ENCODE results near the gene PIP4P1.
A peak's percentile ranks its signal among the peaks of the same experiment; 100 is the strongest.

PIP4P1 gene

GRCh38 chr14:20435582-20436362 lies 25.5 kb downstream of the PIP4P1 start, which contains the start of gene KLHL33:
KLHL33 (minus strand) TSS chr14:20436166; CDS start chr14:20435811, 355 bp downstream.
- DNase-seq (ENCODE audit: low spot score) = no peak

GRCh38 chr14:20434701-20435581 lies 26.3 kb downstream of the PIP4P1 start:
- DNase-seq (ENCODE audit: low spot score) = peak; percentile 81

- DNase-seq (ENCODE audit: low spot score) = peak; percentile 59
These were observed 31.2 kb downstream of the PIP4P1 start for GRCh38 chr14:20429801-20430669.

DNA sequence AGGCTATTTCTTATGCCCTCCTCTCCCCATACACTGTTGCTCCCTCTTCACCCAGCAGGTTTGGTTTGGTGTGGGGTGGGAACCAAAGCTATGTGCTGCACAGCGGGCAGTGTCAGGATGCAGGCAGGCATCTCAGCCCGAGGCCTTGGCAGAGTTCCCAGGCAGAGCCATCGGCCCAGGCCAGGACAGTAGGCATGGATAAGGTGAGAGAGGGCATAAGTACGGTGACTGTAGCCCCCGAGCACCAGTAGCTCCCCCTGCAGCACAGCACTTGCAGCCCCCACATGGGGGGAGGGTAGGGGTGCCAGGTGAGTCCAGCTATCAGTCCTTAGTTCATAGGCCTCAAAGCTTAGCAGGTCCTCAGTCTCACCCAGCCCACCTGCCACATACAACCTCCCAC lies 32.4 kb downstream of the PIP4P1 start:
- no peak for DNase-seq (ENCODE audit: low spot score)

DNA sequence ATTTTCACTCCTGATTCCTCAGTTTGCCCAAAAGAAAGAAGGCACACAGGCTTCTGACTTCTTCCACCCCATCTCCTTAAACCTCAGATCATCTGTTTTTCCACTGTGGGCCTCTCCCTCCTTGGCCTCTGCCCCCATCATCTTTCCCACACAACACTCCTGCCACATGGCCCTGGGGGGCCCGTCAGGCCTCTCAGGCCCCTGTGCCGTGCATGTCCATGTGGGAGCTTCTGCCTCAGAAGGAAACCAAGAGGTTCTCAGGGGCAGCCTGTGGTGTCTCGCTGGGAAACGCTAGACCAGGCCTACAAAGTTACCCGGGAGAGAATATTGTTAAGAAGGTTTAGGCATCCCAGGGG lies 33.2 kb downstream of the PIP4P1 start:
- no peak for DNase-seq (ENCODE audit: low spot score)

DNA sequence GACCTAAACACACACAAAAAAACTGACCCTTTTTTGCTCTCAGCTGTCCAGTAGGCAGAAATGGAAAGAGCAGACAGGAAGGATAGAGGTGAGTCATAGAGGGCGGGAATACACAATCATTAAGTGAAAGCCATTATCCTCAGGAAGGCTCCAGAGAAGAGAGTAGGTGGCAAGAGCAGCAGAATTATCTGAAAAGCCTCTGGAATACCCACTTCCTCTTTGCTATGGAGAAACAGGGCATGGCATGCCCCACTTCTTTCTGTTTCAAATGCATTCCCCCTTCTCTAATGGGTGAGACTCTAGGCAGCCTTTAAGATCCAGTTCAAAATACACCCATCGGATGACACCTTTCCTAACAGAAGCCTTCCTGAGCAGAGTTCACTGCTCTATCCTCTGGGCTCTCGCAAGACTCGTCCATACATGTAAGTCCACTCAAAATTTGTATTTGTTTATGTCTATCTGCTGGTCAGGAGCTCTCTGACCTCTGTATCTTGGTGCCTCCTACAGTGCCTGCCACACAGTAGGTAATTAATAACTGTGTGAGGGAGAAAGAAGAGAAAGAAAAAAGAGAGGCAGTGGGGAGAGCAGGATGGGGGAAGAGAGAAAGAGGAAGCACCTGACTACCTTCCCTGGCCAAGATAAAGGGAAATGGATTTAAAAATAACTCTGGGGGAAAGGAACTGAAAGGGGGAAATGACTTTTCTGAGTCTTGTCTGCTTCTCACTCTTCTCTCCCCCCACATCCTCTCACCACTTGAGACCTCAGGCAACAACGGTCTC lies 33.8 kb downstream of the PIP4P1 start:
- DNase-seq (ENCODE audit: low spot score) = peak; percentile 54

DNA sequence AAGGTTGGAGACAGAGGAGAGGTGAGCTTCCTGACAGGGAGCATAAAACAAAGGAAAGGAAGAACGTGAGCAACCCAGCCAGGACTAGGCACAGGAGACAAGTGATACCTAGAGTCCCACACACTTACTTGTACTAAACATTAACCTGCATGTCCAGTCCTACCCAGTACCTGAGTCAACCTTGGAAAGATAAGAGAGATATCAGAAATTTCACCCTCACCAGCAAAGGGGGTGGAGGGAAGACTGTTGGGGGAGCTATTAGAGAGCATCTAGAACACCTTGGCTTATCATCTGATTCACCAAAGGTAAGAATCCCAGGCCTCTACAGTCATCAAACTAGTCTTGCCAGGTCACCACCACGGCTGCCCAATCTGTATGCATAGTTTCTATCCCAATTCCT lies 36.4 kb downstream of the PIP4P1 start:
- no peak for DNase-seq (ENCODE audit: low spot score)

DNA sequence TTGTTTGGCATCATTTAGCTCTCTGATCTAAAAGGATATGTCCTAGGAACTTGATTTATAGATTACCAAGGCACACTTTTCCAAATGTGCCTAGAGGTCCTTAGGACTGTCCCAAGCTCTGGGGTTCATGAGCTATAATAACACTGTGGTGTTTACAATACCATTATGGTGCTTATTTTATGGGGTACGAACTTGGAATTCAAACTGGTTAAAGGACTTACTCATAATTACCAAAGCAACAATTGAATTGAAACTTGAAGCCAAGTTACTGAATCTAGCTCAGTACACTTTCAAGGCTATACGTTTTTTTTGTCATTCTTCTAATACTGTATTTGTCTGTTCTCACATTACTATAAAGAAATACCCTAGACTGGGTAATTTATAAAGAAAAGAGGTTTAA lies 38.3 kb downstream of the PIP4P1 start:
- DNase-seq (ENCODE audit: low spot score) = no peak

GRCh38 chr14:20421267-20421666 lies 40.0 kb downstream of the PIP4P1 start:
- DNase-seq (ENCODE audit: low spot score) = no peak

- no peak for DNase-seq (ENCODE audit: low spot score)
These were observed 41.8 kb downstream of the PIP4P1 start for GRCh38 chr14:20419419-20419818.

DNA sequence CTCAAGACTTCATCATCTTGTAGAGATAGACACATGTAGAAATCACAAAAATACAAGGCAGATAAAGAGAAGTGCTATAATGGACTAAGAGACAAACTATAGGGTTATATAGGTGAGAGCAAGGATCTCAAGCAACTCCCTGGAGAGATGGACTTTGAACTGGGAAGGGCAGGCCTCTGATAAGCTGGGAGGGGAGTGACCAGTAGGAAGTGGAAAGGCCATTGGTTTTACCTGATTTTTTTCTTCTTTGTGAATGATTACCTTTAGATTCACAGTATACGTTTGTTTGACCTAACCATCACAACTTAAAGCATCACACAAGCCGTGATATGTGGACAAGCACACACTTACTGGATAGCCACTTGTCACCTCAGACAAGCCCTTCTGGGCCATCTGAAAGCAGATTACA lies 42.7 kb downstream of the PIP4P1 start:
- DNase-seq (ENCODE audit: low spot score) = no peak

DNA sequence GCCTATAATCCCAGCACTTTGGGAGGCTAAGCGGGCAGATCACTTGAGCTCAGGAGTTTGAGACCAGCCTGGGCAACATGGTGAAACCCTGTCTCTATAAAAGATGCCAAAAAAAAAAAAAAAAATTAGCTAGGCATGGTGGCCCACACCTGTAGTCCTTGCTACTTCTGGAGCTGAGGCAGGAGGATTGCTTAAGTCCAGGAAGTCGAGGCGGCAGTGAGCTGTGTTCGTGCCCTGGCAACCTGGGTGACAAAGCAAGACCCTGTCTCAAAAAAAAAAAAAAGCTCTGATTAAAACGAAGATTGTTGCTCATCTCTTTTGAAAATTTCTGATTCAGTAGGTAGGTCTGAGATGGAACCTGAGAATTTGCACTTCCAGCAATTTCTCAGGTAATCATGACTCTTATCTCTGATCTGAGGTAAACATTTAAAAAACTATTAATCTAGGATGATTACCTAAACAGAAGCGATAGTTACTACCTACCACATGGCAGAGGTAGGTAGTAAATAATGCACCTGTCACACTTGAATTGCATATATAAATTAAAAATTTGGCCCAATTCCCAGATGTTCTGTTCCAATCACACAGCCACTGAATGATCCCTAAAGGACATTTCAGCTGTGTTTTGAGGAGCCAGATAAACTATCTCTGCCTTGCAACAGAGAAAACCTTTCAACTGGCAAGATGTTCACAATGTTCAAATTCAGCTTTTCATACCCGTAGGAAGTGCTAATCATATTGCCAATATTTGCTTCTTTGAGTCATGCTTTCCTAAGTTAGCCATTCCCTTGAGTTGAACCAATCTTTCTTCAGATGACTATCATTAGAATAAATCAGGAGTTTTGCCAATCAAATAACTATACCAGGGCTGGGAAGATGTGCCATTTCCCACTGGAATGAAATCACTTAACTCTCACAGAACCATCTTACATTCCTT lies 43.7 kb downstream of the PIP4P1 start:
- DNase-seq (ENCODE audit: low spot score) = no peak

GRCh38 chr14:20416223-20416622 lies 45.0 kb downstream of the PIP4P1 start:
- no peak for DNase-seq (ENCODE audit: low spot score)

GRCh38 chr14:20415782-20416206 lies 45.4 kb downstream of the PIP4P1 start:
- DNase-seq (ENCODE audit: low spot score) = peak; percentile 66

DNA sequence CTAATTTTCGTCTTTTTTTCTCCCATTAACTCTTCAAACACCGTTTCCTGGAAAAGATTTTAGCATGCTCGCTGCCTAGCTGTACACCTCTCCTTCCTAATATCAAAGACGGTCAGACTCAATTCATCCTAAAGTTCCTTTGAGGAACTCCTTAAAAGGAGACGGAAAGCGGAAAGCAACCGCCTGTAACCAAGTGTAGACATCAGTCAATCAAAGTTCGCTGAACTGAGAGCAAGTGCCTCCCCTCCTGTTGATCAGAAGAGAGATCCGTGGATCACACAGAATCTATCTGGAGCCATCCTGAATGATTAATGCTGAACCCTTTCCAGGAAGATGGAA lies 47.5 kb downstream of the PIP4P1 start:
- peak; percentile 49 for DNase-seq (ENCODE audit: low spot score)

DNA sequence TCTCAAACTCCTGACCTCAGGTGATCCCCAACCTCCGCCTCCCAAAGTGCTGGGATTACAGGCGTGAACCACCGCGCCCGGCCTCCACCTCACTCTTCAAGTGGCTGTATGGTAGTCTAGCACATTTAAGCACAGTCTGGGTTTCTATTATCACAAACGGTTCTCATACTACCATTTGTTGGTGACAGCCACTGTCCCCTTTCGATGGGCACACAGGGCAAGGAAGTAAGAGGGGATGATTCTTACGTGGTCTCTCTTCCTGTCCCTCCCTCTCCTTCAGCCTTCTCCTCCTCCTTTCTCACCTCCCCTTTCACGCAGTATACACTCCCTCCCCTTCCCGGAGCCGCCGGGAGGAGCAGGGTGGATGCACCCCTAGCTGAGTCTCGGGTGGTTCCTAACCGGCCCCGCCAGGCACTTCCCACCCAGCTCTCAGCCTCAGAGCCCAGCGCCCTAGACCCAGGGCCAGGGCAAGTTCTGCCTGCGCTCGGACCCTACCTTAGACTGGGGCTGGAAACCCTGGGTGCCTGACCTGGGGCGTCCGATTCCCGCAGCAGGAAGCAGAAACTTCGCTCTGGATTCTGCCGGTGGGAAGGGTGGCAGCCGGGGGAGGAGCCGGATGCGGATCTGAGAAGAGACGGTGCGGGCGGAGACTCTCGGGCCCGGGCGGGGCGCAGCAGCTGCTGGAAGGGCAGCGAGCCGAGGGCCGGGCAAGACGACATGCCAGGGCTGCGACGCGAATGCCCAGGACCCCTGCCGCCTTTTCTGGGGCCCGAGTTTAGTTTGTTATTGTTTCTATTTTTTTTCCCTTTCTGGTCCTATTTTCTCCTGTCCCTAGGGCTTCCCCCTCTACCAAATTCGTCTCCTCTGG lies 48.1 kb downstream of the PIP4P1 start, which contains the start of gene TEP1:
Gene TEP1, minus strand, starts transcription at position 626 of the 868 bp plus-strand sequence. CDS start 5,062 bp downstream, outside the sequence.
- DNase-seq (ENCODE audit: low spot score) = peak; percentile 84

- no peak for DNase-seq (ENCODE audit: low spot score)
These were observed 48.8 kb downstream of the PIP4P1 start for GRCh38 chr14:20412411-20412810.

DNA sequence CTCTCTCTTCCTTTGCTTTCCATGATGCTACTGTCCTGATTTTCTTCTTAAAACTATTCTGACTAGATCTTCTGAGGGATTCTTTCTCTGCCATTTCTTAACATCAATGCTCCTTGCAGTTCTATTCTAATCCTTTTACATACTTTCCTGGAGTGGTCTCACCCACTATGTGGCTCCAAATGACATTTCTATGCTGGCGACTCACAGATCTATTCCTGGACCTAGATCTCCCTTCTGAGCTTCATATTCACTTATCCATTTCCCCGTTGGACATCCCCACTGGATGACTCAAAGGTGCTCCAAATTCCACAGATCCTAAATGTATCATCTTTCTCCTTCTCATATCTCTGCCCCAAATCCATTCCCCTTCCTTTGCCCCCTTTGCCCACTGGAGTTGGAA lies 52.0 kb downstream of the PIP4P1 start:
- DNase-seq (ENCODE audit: low spot score) = no peak

All from Ammon's horn (tissue), 1 donor.